ENCODE measurements around the gene PAMR1. TPM values are rescaled to one million over a fixed set of nuclear protein-coding genes. Genes with fewer than 3 reads are reported as not detected.

Gene PAMR1
- total and polyA plus RNA-seq, 2 of the 8 experiments (the other 6 are each of a cell fraction or from before 2014, with no cell fraction given) = 3.0 to 6.9 TPM

DNA sequence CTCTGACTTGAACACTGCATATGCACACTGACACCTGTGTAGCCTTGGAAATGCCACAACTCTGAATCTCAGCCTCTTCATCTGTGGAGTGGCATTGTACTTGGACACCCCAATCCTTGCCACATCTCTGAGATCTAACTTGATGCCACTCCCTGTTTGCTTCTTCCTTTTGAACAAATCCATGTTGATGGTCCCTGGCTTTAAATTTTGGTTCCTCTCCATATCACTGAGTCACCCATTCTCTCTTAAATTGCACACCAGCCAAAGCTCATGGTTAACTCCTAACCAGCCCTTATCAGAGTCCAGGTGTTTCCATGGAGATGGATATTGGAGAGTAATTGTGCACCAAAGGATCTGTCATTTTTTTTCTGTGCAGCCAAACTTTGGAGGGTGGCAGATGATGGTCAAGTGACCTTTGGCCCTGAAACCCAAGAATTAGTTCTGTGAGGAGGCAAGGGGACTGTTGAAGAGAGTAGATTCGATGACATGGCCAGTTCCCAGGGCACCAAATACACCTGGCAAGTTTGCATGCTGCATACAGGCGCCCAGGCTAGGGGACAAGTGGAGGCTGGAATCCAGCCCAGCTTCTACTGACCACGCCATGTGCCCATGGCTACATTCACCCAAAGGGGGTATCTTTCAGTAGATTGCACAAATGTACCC is 25.1 kb upstream of the PAMR1 start:
- Histone ChIP-seq H2BK20ac (ENCODE audit: low read length) (no peak overlapping the region), H4K5ac (ENCODE audit: insufficient read length, low read depth, low read length) (no peak overlapping the region), H2AK5ac (ENCODE audit: low read depth, low read length) (no peak overlapping the region), H3K4me2 (ENCODE audit: insufficient read depth in 1 of 2, low read depth in 2 of 2, low read length in 2 of 2) (no peak overlapping the region), H3K56ac (replicated peaks; ENCODE audit: insufficient read length, low read depth, low read length) (no peak overlapping the region), H3K23ac (ENCODE audit: insufficient read length) (no peak overlapping the region), H3K23me2 (ENCODE audit: low read depth, low read length) (no peaks in the 10 kb centered on the region), H2AFZ (ENCODE audit: low read length) (no peak overlapping the region), H3K27ac (ENCODE audit: low read depth, low read length) (no peak overlapping the region), H3K9ac (replicated peaks in 1 of 4; ENCODE audit: extremely low read depth in 1 of 4, low read depth in 3 of 4, low read length in 3 of 4) (no peak overlapping the region), H3K79me1 (ENCODE audit: low read depth, low read length) (no peaks in the 10 kb centered on the region), H4K20me1 (replicated peaks in 1 of 2; ENCODE audit: control insufficient read depth in 1 of 2, insufficient read depth in 2 of 2, low read length in 2 of 2) (no peaks in the 10 kb centered on the region), H3K4me3 (ENCODE audit: extremely low read depth in 1 of 4, insufficient read depth in 2 of 4, low read depth in 3 of 4, low read length in 4 of 4) (no peak overlapping the region), H3K4ac (replicated peaks; ENCODE audit: insufficient read length, low read depth, low read length) (no peak overlapping the region), H2BK120ac (replicated peaks; ENCODE audit: low read depth, low read length) (no peak overlapping the region), H3K27me3 (replicated peaks in 1 of 4; ENCODE audit: control insufficient read depth in 3 of 4, extremely low read depth in 1 of 4, insufficient read depth in 3 of 4, low read length in 3 of 4) (no peaks in the 10 kb centered on the region; a peak in 2 of 7 replicates), H4K8ac (ENCODE audit: extremely low read depth, insufficient read depth, low read length) (no peak overlapping the region), H2BK5ac (ENCODE audit: low read depth, low read length) (no peak overlapping the region), H3K14ac (ENCODE audit: insufficient read length) (no peak overlapping the region), H3K4me1 (replicated peaks in 1 of 4; ENCODE audit: control insufficient read depth in 3 of 4, insufficient read depth in 4 of 4, low read length in 3 of 4) (peaks cover 0 to 5% (median 1%) of the 10 kb centered on the region in 4 experiments; a peak in 2 of 7 replicates), H4K91ac (replicated peaks; ENCODE audit: insufficient read length, low read length) (no peak overlapping the region), H3K36me3 (ENCODE audit: control insufficient read depth in 2 of 4, insufficient read depth in 4 of 4, low read length in 3 of 4) (no peaks in the 10 kb centered on the region), H3K9me3 (ENCODE audit: insufficient read depth in 2 of 2, low read depth in 1 of 2, low read length in 1 of 2) (no peaks in the 10 kb centered on the region), H2BK15ac (ENCODE audit: low read length) (no peak overlapping the region), H3K18ac (ENCODE audit: extremely low read depth, low read length) (no peak overlapping the region), H2BK12ac (ENCODE audit: low read depth, low read length) (no peak overlapping the region), H3K79me2 (ENCODE audit: control insufficient read depth in 1 of 2, insufficient read depth in 2 of 2, low read length in 2 of 2) (no peaks in the 10 kb centered on the region)
- CTCF ChIA-PET (ENCODE audit: partially characterized antibody) = interaction anchor here (0.6 to 2.2 kb wide), 2 partner anchors 15 to 63 kb away, joined by 4 to 5 read pairs; no protein-coding TSS in a partner anchor
- no peak for FAIRE-seq
- 75% methylated on average over 3 of the region's 3 CpGs; no CpG with 5 or more reads in 1 of the 2 experiments for WGBS, 2 experiments (ENCODE audit: extremely low coverage in 1 of 2, insufficient coverage in 1 of 2, insufficient read length in 1 of 2, insufficient replicate concordance in 2 of 2, low coverage in 1 of 2, low lambda C conversion rate in 2 of 2, missing lambda C conversion rate in 1 of 2)
- no peak for DNase-seq (ENCODE audit: low read depth in 1 of 2, low spot score in 2 of 2)
- POLR2A ChIA-PET (ENCODE audit: partially characterized antibody) = no interaction called here
- no peak for TF ChIP-seq SP4 (IDR thresholded peaks at IDR 0.05; ENCODE audit: low read length)
- TF ChIP-seq RAD21 (IDR thresholded peaks at IDR 0.05 in 1 of 2, conservative IDR thresholded peaks at IDR 0.05 in 1 of 2; ENCODE audit: low read depth in 2 of 2, low read length in 2 of 2) = no peak
- no peak for TF ChIP-seq GABPA (IDR thresholded peaks at IDR 0.05; ENCODE audit: borderline replicate concordance, insufficient read depth, low read length)
- no peak for TF ChIP-seq GTF2F1 (IDR thresholded peaks at IDR 0.05; ENCODE audit: borderline replicate concordance, low read depth, low read length)
- no peak for TF ChIP-seq POU5F1 (IDR thresholded peaks at IDR 0.05; ENCODE audit: low read depth, low read length)
- no peak for TF ChIP-seq KDM1A (IDR thresholded peaks at IDR 0.05; ENCODE audit: borderline replicate concordance, low read length)
- TF ChIP-seq, protein P1, sequence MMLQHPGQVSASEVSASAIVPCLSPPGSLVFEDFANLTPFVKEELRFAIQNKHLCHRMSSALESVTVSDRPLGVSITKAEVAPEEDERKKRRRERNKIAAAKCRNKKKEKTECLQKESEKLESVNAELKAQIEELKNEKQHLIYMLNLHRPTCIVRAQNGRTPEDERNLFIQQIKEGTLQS (IDR thresholded peaks at IDR 0.05; ENCODE audit: insufficient read depth, low read depth, low read length) = no peak
- TF ChIP-seq, protein P2, sequence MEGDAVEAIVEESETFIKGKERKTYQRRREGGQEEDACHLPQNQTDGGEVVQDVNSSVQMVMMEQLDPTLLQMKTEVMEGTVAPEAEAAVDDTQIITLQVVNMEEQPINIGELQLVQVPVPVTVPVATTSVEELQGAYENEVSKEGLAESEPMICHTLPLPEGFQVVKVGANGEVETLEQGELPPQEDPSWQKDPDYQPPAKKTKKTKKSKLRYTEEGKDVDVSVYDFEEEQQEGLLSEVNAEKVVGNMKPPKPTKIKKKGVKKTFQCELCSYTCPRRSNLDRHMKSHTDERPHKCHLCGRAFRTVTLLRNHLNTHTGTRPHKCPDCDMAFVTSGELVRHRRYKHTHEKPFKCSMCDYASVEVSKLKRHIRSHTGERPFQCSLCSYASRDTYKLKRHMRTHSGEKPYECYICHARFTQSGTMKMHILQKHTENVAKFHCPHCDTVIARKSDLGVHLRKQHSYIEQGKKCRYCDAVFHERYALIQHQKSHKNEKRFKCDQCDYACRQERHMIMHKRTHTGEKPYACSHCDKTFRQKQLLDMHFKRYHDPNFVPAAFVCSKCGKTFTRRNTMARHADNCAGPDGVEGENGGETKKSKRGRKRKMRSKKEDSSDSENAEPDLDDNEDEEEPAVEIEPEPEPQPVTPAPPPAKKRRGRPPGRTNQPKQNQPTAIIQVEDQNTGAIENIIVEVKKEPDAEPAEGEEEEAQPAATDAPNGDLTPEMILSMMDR (IDR thresholded peaks at IDR 0.05; ENCODE audit: control extremely low read depth in 1 of 3, insufficient read depth in 1 of 3, low read depth in 1 of 3, low read length in 3 of 3) = no peak
- TF ChIP-seq BRCA1 (IDR thresholded peaks at IDR 0.05; ENCODE audit: low read depth, low read length) = no peak
- TF ChIP-seq TAF1 (IDR thresholded peaks at IDR 0.05; ENCODE audit: low read depth, low read length) = no peak

All from H1 (cell line).